Renal cortical epithelial cell (primary cell): ENCODE data around the gene PLA2G4A. TPM values are rescaled to one million over a fixed set of nuclear protein-coding genes. Genes with fewer than 3 reads are reported as not detected.
A peak's percentile ranks its signal among the peaks of the same experiment; 100 is the strongest.

Source experiments
- DNase-seq: peaks from one replicate; pipeline ENCODE4 v3.0.0-alpha.2; 2011; ENCODE audit warnings: low read depth
- total RNA-seq: library from RNA; depleted of rRNA; stranded (reverse); fragments of >200 nt; gene quantifications from 2 replicates; pipeline ENCODE4 v1.2.3, GENCODE V29; 2014

Gene PLA2G4A
- total RNA-seq: 0.94 and 1.7 TPM in 2 replicates

DNA sequence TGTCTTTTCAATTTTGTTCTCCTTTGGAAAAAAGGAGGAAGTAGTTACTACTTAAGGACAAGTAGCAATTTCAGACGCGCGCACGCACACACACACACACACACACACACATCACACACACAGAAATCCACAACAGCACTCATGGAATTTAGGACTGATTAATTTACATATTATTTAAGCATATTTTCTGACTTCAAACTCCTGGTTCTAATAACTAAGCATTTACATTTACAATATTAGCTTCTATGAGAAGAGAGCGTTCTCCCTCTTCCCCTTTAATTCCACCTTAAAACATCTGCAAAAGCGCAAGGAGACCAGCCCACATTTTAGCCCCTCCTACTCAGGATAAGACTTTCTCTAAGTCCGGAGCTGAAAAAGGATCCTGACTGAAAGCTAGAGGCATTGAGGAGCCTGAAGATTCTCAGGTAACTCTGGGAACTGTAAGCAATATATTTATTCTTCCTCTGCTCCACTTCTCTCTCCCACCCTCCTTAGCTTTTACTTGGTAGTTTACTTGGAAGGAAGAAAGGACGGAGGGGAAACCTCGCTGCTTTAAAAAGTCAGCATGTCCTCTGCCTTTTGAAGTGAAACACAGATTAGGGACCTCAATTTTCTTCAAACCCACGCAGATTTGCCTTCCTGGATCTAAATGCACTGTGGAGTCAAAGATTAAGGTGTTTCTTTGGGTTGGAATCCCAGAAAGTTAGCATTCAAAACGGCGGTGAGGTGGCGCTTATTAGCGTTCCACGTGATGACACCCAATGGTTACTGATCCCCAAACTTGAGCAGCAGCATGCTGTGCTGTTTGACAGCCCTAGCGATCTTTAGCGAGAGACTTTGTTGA lies at the start of gene PLA2G4A:
PLA2G4A (plus strand) TSS at position 339 of the 844 bp plus-strand sequence. CDS start 25,406 bp downstream, outside the sequence.
- DNase-seq: peak; percentile 69

DNA sequence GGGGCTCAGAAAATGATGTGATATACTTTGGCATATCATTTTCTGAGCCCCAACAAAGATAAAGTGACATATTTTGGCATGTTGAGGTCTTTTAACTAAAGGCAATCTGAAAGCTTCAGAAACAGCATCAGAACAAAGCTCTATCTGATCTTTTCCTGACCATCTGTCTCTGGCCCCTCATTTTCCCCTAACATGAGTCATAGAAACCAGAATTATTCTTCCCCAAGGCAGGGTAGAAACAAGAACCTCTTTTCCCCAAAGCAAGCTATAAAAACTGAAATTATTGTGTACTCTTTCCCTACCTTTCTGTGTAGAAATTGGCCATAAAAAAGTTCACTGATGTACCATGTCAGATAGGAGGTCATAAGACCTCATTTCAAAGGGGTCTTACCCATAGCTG lies 48.7 kb upstream of the PLA2G4A start:
- no peak for DNase-seq

DNA sequence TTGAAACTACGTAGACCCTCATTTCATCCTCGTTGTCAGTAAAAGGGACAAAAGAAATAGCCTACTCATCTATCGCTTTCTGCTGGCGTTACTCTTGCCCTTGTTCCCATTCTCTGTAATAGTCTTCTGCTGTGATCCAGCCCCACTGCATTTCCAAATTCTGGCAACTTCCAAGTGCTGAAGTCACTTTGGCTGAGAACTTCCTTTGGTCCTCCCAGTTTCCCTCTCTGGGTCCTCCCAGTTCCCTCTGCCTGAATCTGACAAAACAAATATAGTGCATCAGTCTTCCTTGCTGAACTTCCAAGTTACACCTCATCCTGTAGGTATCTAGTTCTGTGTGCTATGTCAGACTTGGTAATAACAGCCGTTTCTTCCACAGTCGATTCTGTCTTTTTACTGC lies 47.0 kb upstream of the PLA2G4A start:
- DNase-seq: no peak

DNA sequence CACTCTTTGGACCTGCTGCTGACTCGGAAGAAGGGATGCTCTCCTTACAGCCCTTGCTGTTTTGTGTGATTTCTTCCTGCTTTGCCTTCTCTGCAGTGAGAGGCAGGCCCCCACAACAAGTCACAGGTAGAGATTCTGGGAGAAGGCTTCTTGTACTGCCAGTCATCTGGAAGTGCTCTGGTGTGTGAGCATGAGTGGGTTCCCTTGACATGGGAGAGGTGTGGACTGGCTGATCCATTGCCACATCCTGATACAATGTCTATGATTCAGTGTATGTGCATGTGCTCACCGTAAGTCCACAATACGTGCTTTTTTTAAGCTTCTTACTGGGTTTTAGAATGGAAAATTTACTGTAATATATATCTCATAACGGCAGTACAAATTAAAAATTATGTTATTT lies 46.0 kb upstream of the PLA2G4A start:
- no peak for DNase-seq

DNA sequence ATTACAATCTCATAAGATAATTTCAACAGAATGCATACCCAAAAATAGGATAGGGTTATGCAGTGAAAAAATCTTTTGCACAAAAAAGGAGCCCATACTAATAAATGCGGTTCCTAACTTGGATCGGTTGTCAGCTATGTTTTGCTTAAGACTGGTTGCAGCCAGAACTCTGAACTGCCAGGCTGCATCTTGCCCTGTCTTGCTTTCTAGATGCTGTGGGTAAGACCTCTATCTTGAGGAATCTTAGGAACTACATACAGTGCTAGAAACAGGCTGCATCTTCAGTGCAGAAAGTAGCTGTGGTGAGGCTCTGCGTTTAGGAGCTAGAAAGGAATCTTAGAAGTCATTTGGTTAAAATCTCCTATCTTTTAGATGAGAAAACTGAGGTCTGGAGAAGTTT lies 45.6 kb upstream of the PLA2G4A start:
- DNase-seq: no peak

DNA sequence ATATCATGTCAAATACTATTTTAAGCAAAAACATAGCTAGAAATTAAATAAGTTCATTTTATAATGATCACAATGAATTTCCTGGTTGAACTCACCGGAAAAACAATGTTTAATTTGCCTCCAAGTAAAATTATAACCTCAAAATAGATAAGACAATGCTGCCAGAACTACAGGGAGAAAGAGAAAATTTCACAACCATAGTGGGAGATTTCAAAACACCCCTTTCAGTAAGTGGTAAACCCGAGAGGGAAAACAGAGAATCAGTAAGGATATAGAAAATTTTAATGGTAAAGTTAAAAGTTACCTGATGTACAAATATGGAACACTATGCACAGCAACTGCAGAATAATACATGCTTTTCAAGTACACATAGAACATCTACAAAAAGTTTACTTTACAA lies 43.2 kb upstream of the PLA2G4A start:
- no peak for DNase-seq

DNA sequence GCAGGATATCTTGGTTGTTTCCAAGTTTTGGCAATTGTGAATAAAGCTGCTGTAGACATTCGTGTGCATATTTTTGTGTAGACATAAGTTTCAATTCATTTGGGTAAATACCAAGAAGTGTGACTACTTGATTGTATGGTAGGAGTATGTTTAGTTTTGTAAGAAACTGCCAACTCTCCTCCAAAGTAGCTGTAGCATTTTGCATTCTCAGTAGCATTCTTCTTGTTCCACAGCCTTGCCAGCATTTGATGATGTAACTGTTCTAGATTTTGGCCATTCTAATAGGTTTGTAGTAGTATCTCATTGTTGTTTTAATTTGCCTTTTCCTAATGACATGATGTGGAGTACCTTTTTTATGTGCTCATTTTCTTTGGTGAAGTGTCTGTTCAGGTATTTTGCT lies 38.6 kb upstream of the PLA2G4A start:
- no peak for DNase-seq

DNA sequence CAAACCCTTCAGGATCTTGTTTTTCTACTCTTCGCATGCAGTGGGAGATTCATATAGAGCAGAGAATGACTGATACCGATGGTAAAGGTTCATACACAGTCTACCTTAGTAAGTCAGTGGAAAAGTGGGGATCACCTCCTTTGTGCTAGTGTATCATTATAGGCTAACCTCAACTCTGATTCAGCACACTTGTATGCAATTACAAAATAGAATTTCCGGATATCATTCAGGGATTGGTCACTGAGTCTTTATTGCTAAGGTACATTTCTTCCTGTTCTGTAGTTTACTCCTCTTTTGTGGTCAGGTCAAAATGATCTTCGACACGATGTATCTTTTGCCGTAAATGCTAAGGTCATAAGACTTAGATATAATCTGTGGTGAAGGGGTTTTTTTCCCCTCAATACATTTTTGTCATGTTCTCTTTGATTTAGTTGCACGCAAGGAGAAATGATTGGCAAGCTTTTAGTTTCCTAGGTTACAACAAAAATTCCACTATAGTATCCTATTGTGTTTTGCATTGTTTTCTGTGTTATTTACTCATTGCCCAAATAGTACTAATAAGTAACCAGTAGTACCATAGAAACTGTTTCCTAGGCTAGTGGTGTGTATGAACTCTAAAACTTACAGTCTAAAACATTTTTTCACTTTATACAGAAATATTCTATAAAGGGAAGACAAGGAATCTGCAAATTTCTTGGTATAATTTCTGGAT lies 35.7 kb upstream of the PLA2G4A start:
- peak; percentile 36 for DNase-seq

DNA sequence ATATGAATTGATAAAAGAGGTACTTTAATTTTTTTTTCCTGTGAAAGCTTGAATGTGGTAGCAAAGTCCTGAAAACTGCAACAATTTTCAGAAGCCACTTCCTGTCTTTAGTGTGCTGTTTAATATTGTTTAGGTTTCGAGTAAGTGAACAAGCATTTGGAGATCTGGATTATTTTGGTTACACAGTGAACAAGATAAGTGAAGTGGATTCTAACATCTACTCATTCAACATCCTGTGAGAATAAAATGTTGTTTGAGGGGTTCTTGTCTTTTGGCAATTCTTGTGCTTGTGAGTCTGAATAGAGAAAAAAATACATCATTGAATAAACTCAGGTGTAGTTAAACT lies 35.2 kb upstream of the PLA2G4A start:
- DNase-seq: no peak

DNA sequence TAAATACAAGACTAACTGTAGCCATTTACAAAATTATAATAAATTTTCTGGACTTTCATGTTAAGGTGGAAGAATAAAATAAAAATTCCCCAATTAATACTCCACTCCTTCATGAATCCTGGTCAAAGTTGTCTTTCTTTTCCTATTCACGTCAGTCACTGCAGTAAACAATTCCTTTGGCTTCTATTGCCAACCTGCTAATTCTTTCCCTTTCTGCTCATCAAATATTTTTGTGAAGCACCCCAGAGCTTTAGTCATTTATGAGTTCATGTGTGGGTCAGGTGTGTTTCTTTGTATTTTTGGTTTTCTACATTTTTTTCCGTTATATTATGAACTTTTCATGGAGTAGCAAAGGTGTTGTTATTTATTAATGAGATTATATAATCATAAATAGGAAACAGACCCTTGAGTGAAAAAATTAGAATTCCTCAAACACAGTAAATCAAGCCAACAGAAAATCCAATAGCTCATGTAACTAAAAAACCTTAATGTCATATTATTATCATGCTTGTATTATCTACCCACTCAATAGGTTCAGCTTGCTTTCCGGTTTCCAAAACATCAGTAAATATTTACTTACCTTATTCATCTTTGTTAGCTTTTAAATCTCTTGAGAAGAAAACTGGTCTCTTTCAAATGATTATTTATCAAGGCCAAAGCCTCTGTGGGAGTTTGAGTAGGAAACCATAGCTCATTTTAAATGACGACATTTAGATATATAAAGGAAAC lies 29.6 kb upstream of the PLA2G4A start:
- no peak for DNase-seq

DNA sequence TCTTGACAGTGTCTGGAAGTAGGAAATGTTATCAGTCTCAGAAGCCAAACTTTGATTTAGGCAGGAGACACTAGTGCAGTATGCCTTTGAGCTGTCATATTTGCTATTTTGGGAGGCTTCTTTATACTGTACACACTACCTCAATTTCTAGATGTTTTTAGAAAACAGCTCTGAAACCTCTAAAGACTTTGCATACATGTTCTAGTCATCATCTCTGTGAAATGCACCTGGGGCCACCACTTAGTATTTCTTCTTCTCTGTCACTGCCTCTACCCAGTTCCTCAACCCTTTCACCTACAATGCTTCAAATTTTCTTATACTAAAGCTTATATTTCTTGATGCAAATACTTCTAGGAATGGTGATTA lies 29.1 kb upstream of the PLA2G4A start:
- DNase-seq: no peak

DNA sequence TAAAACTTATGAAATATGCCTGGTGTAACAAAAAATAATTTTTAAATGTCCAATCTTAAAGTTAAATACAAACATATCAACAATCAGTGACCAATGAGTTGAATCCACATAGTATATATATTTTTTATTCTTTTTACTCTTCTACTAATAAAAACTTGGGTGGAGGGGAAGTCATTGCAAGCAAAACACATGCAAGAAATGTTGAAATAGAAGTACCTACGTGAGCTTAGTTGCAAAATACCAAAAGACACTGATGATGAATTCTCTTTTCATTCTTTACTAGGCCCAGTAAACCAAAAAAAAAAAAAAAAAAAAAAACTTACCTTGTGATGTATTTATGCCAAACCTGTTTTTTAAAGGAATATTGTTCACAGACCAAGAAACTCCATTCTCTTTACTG lies 26.4 kb upstream of the PLA2G4A start:
- no peak for DNase-seq

DNA sequence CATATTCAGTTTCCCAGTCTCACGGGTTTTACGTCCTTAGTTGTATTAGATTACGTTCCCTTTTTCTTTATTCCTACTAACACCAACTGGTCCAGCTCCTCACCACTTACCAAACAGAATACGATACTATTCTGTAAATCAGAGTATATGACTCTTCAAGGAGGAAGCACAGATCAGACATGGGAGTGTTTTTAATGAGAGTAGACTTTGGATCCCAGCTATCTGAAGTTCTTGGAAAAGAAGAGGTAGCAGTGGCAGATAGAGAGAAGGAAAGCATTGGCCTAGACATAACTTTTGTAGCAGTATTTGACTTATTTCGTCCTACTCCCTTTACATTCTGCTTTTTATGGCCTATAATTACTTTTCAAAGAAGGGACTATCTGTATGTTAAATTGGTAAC lies 24.1 kb upstream of the PLA2G4A start:
- DNase-seq: no peak

DNA sequence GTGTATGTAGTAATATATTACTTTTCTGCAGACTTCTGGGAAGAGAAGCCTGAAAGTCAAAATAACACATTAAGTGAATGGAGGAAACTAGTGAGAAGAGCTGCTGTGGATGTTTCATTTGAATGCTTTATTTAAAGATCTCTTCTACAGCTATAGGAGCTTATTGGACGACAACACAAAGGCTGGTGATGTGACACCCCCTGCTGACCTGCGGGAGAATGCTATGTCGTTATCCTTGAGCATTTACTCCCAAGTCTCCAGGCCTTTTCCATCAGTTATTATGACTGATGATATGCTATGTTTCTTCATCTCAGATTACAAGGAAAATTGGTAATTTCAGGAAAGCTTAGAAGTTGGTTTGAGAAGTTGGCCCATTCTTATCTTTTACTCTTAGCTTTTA lies 22.3 kb upstream of the PLA2G4A start:
- no peak for DNase-seq

DNA sequence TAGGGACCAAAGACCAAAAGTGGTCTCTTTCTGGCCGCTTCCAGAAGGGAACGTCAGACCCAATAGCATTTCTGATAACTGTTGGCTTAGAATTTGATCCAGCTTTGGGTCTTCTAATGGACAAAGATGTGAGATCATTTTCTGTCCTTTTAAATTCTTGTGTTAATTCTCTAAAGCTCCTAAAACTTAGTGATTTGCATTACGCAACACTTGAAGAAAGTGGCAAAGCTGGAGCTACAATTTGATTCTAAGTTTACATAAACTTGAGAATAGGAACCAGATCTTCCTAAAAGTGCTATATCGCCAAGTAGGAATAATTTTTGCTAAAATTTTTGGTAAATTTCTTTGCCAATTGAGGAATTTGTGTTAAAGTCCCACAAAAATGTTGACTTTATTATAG lies 21.6 kb upstream of the PLA2G4A start:
- no peak for DNase-seq

DNA sequence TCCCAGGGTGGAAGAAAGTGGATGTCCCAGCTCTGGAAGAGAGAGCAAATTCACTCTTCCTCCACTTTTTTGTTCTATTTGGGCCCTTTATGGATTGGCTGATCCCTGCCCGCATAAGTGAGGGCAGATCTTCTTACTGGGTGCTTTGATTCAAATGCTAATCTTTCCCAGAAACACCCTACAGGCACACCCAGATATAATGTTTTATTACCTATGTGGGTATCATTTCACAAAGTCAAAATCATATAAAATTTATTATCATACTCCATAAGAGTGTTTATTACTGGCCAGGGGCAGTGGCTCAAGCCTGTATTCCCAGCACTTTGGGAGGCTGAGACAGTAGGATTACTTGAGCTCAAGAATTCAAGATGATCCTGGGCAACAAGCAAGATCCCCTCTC lies 16.9 kb upstream of the PLA2G4A start:
- no peak for DNase-seq

DNA sequence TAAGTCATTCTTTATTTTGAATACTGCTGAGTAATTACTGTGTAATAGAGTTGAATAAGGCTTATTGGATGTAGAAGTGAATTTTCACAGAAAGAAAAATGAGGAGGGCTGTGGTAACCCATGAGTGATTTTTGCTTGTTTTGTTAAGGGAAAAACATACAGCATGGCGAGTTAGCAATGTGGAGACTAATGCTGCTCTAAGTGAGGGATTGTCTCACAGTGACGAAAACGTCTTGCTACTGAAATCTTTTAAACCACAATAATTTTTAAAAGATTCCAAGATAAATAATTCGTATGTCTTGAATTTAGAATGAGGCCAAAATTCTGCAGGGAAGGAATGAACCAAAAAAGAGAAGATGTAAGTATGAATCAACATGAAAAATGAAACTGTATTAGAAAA lies 16.2 kb upstream of the PLA2G4A start:
- DNase-seq: no peak

DNA sequence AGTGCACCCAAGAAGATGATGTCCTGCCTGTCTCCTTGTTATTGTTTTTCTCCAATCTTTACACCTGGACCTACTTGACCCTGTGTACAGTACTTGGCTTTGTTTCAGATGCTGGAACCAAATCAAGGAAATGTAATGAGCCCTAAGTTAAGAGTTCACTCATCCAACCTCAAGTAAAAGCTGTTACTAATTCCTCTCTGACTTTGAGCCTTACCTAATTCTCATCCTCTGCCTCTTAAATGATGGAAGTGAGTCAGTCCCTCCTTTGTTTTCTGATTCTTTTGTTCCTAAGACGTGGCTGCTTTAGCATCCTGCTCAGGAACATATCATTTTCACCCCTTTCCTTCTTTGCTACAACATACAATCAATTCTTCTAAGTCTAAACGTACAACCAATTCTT lies 15.3 kb upstream of the PLA2G4A start:
- DNase-seq: peak; percentile 9

DNA sequence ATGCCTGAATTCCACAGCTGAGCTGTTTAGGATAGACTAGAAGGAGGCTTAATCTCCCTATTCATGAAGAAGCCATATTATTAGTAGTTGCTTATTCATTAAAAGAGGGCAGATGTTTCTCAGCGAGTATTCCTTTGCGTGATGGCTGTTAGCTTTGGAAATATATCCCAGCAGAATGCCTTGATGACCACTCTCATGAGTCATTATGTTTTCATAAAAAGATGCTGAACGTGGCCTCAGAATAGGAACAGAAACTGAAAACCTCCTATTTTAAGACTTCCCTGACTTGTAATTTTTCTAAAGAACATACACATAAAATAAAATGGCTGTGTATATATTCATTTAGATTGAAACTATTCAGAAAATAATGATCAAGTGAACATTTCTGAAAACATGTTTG lies 9.6 kb upstream of the PLA2G4A start:
- no peak for DNase-seq

DNA sequence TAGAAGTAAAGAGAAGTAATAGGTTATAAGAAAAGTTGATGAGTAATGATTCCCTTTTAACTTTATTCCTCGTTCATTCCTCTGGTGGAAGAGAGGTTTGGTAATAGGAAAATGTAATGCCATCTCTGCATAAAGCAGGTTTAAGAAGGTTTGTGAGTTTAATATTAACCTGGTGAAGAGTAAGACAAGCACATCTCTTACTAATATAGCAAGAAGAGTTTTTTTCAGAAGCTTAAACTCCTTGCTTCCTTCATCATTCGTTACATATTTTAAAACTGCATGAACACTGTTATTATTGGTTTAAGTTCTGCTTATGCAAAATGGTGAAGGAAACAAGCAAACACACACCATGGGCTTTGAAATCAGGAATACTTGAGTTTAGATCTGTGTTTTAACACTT lies 9.2 kb upstream of the PLA2G4A start:
- no peak for DNase-seq

DNA sequence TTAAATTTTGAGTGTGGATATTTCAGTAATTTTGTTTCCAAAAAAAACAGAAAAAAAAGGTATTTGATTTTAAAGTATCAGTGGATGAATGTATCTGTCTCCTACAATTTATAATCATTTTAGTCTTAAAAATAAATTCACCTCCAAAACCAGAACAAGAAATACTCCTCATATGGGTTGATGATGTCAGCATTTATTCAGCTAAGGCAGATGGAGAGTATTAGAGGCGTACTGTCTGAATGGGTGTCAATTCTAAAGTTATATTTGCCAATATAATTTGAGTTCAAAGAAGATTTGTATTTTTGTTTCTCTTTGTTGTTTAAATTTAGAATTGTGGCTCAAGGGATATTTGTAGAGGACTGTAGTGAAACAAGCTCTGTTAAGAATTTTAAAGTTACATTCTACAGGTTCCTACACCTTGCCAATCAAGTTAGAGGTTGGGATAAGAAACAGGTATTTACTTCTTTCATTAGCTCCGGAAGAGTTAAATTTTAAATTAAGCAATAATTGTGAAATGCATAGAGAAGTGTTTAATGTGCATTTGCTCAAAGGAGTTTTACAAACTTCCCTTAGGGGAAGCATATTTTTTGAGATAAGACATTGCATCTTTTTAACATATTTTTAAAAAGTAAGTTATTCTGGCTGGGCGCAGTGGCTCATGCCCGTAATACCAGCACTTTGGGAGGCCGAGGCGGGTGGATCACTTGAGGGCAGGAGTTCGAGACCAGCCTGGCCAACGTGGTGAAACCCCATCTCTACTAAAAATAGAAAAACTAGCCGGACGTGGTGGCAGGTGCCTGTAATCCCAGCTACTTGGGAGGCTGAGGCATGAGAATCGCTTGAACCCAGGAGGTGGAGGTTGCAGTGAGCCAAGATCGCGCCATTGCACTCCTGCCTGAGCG lies 1.2 kb downstream of the PLA2G4A start:
- DNase-seq: no peak

DNA sequence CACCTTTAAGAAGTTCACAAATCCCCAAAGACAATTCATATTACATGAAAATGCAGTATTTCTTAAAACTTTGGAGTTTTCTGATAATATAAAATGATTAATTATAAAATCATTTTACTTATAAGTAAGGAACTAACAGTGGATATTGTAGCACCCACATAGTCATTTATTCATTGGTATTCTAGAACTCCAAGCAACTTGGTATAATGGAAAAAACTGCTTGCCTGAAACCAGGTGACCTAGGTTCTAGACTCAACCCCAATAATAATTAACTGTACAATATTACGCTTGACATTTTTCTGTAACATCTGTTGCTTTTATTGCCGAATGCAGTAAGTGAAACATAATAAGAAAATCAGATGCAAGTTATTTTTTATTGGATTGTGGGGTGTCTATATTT lies 2.4 kb downstream of the PLA2G4A start:
- no peak for DNase-seq
